H1 (cell line): ENCODE data around the gene TMIGD3. TPM values are rescaled to one million over a fixed set of nuclear protein-coding genes. Genes with fewer than 3 reads are reported as not detected.

ENCODE experiments used
- POU5F1 ChIP-seq: IDR thresholded peaks from 2 replicates; pipeline ENCODE4 v1.6.1; 2011; ENCODE audit warnings: low read depth, mild to moderate bottlenecking, low read length, moderate library complexity
- polyA plus RNA-seq, 7 experiments: library from polyadenylated mRNA; depleted of rRNA in 3 of 7; stranded (reverse) in 5 of 7; unstranded in 2 of 7; fragments of >200 nt in 5 of 7; fragments of 200-250 nt in 2 of 7; gene quantifications; 1 replicate in 5 of 7; 2 replicates in 1 of 7; 4 replicates in 1 of 7; pipeline versions ENCODE4 v1.2.1 to v1.2.3, GENCODE V29; 2011 to 2013; ENCODE audit warnings: missing spikeins in 2 of 7, mixed read lengths in 2 of 7
- total RNA-seq: library from RNA; stranded (reverse); fragmentation: NEBNext Ultra II Directional; extraction: Animal tissue kit (Norgen Biotek cat#: 25700); gene quantifications from 2 replicates; pipeline ENCODE4 v1.2.1, GENCODE V29; 2021

TMIGD3 gene
- total and polyA plus RNA-seq, 2 of the 8 experiments (the other 6 are each of a cell fraction or from before 2014, with no cell fraction given): not detected

- no peak for TF ChIP-seq POU5F1
These were observed 13.8 kb downstream of the TMIGD3 start (continued) for GRCh38 chr1:111489604-111490003.
